HG03139 (cell line): ENCODE data around the gene NELL1.

ENCODE experiments used
- ATAC-seq: cut with Tn5 transposase; IDR thresholded peaks from one replicate; pipeline ENCODE4 v1.9.1; 2021; ENCODE audit not compliant: unreplicated experiment

Gene NELL1

DNA sequence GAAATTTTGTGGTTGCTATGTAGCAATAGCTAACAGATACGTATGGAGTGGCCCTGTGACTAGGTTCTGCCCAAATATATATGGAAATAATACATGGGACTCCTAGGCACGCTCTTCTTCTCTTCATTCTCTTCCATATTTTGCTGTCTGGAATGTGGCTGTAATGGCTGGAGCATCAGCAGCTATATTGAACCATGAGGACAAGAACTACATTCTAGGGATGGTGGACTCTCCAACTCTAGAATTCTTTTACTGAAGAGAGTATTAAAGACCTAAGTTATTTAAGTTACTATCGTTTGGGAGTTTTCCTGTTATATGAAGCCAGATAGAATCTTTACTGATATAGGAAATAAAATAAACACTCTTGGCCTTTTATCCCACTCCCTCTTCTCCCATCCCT lies 7.5 kb upstream of the NELL1 start:
- no peak for ATAC-seq

DNA sequence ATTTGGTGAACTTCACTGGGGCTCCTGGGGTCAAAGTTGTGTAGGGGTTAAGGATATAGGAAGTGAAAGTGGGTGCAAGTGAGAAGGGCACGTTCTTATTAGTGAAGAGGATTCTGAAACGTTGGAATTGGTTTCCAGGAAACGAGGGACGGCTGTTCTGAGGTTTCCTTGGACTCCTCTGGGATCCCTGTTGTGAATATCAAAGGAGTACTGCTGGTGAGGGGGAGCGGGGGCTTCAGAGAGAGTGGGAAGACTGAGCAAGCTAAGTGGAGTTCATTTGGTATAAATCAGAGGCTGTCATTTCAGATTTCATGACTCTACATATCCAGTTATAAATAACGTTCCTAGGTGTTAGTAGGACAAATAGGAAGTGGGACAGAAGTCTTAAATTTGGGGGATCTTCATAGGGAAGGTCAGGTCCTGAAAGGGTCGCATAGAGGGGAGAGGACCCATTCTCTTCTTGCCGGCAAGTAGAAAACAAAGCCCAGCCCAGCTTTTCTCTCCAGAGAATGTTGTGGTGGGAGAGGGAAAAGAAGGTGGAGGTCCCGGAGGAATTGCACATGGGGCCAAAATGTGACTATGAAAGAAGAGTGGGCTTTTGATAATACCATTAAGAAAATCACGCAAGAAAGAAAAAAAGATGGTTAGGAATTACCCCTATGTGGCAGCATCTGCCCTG lies 1.1 kb upstream of the NELL1 start:
- no peak for ATAC-seq

GRCh38 chr11:20669820-20670684 lies 666 bp downstream of the NELL1 start:
- ATAC-seq: no peak

DNA sequence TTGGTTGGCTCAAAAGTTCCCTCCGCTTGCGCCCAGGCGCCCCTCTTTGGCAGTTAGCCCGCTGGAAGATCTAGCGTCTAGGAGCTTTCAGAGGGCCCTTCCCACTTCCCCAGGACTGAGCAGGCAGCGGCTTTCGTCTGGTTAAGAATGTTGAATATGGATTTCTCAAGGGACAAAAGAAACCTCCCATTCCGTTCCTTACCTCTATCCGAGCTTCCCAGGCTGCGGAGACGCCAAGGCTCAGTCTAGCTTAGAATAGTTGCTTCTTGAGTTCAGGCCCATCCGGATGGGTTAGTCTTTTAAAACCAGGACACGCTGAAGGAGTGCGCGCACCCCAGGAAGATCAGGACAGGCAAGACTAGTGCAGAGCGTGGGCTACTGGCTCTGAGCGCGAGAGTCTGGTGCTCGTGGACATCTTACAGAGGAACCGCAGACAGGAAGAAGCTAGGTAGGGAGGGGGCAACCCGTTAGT lies 1.6 kb downstream of the NELL1 start:
- no peak for ATAC-seq

DNA sequence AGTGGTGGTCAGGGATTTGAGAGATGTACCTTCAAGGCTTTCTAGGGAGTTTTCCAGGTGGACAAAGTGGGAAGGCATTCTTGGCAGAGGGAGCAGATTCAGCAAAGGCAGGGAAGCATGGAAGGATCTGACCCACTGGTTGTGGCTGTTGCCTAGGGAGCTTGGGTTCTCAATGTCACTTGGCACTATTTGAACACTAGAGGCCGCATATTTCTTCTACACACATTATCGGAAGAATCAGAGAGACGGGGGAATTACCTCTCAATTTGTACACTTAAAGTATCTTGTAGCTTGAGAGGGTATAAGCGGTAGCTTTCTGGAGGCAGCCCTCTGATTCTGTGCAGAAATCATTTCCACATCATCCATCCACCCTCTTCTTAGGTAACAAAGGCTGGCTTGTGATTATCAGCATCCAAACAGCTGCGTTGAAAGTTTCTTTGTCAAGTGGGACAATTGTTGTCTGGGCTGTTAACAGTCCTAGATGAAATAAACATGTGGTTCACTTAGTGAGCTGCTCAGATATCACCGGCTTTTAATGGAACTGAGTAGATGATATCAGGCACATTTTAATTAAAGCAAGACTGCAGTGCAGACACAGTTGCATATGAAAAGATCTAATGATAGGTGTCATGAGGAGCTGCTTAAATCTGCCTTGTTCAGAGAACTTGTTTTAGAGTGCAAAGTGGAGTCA lies 2.6 kb downstream of the NELL1 start:
- ATAC-seq: no peak

DNA sequence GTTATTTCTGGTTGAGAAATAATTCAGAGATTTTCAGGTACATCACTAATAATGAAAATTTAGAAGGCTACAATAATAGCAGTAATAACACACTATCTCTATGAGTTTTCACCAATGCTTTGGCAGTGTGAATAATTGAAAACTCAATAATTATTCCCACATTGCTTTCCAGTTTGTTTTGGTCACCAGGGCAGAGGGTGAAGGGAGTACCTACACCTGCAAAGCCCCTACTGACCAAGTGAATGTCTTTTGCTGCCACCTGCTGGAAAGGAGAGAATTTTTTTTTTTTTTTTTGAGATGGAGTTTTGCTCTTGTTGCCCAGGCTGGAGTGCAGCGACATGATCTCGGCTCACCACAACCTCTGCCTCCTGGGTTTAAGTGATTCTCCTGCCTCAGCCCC lies 3.2 kb downstream of the NELL1 start:
- ATAC-seq: no peak

GRCh38 chr11:20676658-20677057 lies 7.3 kb downstream of the NELL1 start:
- no peak for ATAC-seq

DNA sequence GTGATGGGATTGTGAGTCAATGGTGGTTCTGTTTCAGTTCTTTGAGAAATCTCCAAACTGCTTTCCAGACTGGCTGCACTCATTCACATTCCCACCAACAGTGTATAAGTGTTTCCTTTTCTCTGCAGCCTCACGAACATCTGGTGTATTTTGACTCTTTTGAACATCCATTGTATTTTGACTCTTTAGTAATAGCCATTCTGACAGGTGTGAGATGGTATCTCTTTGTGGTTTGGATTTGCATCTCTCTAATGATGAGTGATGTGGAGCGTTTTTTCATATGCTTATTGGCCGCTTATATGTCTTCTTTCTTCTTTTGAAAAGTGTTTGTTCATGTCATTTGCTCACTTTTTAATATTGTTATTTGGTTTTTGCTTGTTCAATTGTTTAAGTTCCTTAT lies 19.4 kb downstream of the NELL1 start:
- ATAC-seq: no peak

- ATAC-seq: no peak
These were observed 38.5 kb downstream of the NELL1 start for GRCh38 chr11:20707876-20708275.

- ATAC-seq: no peak
These were observed 43.5 kb downstream of the NELL1 start for GRCh38 chr11:20712912-20713311.

GRCh38 chr11:20715464-20715863 lies 46.1 kb downstream of the NELL1 start:
- ATAC-seq: no peak

- no peak for ATAC-seq
These were observed 46.5 kb downstream of the NELL1 start for GRCh38 chr11:20715931-20716330.

GRCh38 chr11:20719821-20720220 lies 50.4 kb downstream of the NELL1 start:
- ATAC-seq: no peak

GRCh38 chr11:20723366-20723765 lies 54.0 kb downstream of the NELL1 start:
- no peak for ATAC-seq

- no peak for ATAC-seq
These were observed 60.3 kb downstream of the NELL1 start for GRCh38 chr11:20729597-20730105.

DNA sequence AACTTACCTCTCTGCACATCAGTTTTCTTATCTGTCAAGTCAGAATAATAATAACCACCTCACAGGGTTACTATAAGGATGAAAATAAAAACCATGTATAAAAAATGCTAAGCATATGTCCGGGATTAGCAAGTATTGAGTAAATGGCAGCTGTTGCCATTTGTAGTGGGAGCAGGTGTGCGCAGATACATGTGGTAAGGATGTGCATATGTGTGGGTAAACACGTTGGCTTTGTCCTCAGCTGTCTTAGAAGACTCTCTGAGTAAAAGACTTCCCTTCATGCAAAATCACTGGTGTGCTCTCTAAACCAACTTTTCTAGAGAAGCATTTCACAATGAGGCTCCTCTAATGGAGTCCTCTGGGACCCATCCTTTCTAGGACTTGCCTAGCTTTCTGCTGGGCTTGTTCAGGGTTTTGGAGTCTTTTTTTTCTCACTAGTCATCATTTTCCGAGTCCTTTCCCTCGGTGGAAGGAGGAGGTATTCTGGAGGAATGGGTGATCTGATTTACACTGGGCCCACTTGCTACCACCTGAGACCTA lies 62.4 kb downstream of the NELL1 start:
- no peak for ATAC-seq

DNA sequence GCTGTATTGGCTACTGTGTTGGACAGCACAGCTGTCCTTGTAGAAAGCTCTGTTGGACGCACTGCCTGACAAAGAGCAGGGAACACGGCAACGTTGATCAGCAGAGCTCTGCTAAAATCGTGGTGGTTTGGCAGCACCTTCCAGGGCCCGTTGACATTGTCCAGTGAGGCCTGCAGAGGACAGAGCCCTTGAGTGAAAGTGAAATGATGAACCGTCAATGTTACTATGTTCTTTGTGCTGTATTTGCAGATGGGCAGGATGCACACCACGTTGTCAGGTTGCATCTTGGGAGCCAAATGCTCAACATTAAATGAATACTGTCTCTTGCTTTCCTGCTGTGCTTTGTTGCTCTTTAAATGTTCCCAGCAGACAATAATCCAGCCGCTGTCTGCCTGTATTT lies 69.7 kb downstream of the NELL1 start:
- no peak for ATAC-seq

DNA sequence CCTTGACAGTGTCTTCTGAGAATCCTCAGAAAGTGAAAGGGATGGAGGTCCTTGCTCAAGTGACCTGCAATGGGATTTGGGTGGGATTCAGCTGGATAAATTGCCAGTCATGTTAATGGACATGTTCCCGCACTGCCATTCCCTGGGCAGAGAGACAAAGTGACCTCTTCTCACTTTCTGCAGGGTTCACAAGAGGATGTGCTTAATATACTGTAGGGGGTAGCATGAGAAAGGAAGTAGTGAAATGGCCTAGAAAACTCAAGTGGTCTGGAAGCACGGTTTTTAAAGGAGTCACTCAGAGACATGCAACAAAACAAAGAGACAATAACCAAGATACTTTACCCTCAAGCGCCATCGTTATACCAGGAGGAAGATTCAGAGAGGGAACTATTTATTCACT lies 70.2 kb downstream of the NELL1 start:
- ATAC-seq: no peak

- ATAC-seq: no peak
These were observed 85.5 kb downstream of the NELL1 start for GRCh38 chr11:20754933-20755332.

DNA sequence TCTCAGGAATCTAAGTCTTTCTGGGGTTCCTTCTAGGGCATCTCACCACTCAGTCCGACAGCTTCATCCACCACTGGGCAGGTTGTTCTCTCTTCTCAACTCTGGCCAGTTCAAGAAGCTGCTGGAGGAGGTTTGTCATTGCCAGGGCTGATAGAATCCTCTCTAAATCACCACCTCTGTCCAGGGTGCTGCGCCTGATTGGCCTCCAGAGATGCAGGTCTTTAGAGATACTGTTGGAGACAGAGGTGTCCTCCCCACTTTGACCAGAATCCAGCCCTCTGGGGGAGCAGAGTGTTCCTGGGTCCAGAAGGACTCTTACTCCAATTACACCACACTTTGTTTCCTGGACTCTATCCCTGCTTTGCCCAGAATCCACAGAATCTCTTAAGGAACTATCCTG lies 90.2 kb downstream of the NELL1 start:
- ATAC-seq: no peak

- no peak for ATAC-seq
These were observed 91.4 kb downstream of the NELL1 start for GRCh38 chr11:20760811-20761210.
